ENCODE measurements around the gene RABGAP1L. TPM values are rescaled to one million over a fixed set of nuclear protein-coding genes. Genes with fewer than 3 reads are reported as not detected.

RABGAP1L gene
- total and polyA plus RNA-seq, 7 experiments from 2014 or later: 38.4 to 97.4 (median 55.1) TPM

DNA sequence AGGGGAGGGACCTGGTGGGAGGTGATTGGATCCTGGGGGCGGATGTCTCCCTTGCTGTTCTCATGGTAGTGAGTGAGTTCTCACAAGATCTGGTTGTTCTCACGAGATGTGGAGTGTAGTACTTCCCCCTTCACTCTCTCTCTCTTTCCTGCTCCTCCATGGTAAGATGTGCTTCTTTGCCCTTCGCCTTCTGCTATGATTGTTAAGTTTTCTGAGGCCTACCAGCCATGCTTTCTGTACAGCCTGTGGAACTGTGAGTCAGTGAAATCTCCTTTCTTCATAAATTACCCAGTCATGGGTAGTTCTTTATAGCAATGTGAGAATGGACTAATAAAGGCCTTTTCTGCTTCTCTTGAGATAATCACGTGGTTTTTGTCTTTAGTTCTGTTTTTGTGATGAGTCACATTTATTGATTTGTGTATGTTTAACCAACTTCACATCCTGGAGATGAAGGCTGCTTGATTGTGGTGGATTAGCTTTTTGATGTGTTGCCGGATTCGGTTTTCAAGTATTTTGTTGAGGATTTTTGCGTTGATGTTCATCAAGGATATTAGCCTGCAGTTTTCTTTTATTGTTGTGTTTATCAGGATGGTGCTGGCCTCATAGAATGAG is 45.5 kb downstream of the RABGAP1L start:
- DNase-seq (no peak), ATAC-seq (peak; percentile 46)
- H3K27ac Mint-ChIP-seq: peak overlapping the region in 3 of 9 donors; percentile 4 to 51 (median 12)
- CTCF ChIA-PET: interaction anchor here (0.6 to 1.7 kb wide), 2 partner anchors 13 to 288 kb away, joined by 3 to 5 read pairs; no protein-coding TSS in a partner anchor
- H3K36me3 Mint-ChIP-seq: peaks cover under 1 to 33% (median 5%) of the 10 kb centered on the region in 5 donors
- Histone ChIP-seq H3K4me3 (ENCODE audit: low read length) (no peak overlapping the region), H3K27me3 (ENCODE audit: control insufficient read depth in 2 of 2, insufficient read depth in 2 of 2, low read length in 2 of 2) (no peaks in the 10 kb centered on the region), H3K36me3 (ENCODE audit: control insufficient read depth in 2 of 3, insufficient read depth in 3 of 3, low read length in 3 of 3) (no peaks in the 10 kb centered on the region), H3K4me1 (ENCODE audit: control insufficient read depth in 2 of 2, insufficient read depth in 2 of 2, low read length in 2 of 2) (peaks cover 16 to 21% of the 10 kb centered on the region in 2 donors), H3K9me3 (ENCODE audit: control insufficient read depth in 2 of 3, low read length in 3 of 3) (no peaks in the 10 kb centered on the region), H3K27ac (ENCODE audit: low read depth, low read length) (no peak overlapping the region)
- intact Hi-C loops (cut with micrococcal nuclease): loop anchor here in 1 of 2 donors (5.0 kb wide), 1 partner anchor 353 kb away; no protein-coding TSS in a partner anchor
- peak overlapping the region in 3 of 10 donors; percentile 2 to 13 (median 3) for H3K4me3 Mint-ChIP-seq
- peaks cover 0 to 20% (median 0%) of the 10 kb centered on the region in 11 donors for H3K9me3 Mint-ChIP-seq
- no peaks in the 10 kb centered on the region for H3K27me3 Mint-ChIP-seq
- POLR2A ChIA-PET: no interaction called here
- peaks cover 32 to 65% (median 42%) of the 10 kb centered on the region in 7 donors for H3K4me1 Mint-ChIP-seq

DNA sequence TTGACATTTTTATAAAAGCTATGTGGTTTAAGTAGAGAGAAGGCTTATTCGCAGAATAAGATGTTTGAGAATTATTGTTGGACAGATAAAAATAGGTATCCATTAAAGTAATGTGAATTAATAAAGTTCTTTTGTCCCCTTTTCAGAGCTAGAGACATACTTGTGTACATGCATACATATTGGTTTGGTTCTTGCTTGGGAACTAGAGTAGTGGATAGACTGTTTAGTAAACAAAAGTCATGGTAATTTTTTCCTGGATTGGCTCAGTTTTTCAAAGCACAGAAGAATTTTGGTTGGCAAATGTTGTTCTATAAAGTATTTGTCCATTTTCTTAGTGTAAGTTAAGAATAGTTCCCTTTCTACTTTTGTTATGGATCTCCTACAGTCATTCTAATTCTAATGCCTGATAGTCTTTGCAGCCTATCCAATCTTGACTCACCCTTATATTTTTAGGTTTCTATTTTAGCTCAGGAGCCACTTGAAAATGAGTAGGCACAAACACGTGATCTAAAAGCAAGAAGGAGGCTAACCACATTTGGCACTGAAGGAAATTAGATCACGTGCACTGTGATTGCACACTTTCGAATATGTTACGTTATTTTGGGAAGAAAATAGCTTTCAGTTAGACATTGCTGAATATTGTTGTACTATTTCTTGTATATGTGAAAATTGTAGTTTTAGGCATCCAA is 47.0 kb downstream of the RABGAP1L start:
- Histone ChIP-seq H3K27ac (ENCODE audit: low read depth, low read length) (no peak overlapping the region), H3K27me3 (ENCODE audit: control insufficient read depth in 2 of 2, insufficient read depth in 2 of 2, low read length in 2 of 2) (no peaks in the 10 kb centered on the region), H3K4me3 (ENCODE audit: low read length) (no peak overlapping the region), H3K4me1 (ENCODE audit: control insufficient read depth in 2 of 2, insufficient read depth in 2 of 2, low read length in 2 of 2) (peaks cover 16 to 21% of the 10 kb centered on the region in 2 donors), H3K9me3 (ENCODE audit: control insufficient read depth in 2 of 3, low read length in 3 of 3) (no peaks in the 10 kb centered on the region), H3K36me3 (ENCODE audit: control insufficient read depth in 2 of 3, insufficient read depth in 3 of 3, low read length in 3 of 3) (no peaks in the 10 kb centered on the region)
- Mint-ChIP-seq H3K27ac (no peak overlapping the region), H3K9me3 (peaks cover 0 to 29% (median 4%) of the 10 kb centered on the region in 11 donors), H3K4me3 (peak overlapping the region in 5 of 10 donors; percentile 8 to 39 (median 31)), H3K4me1 (peaks cover 27 to 50% (median 44%) of the 10 kb centered on the region in 7 donors), H3K27me3 (no peaks in the 10 kb centered on the region), H3K36me3 (peaks cover 4 to 41% (median 8%) of the 10 kb centered on the region in 5 donors)
- ChIA-PET POLR2A (interaction anchor here (0.7 kb wide), 1 partner anchor 909 kb away, joined by 3 read pairs; no protein-coding TSS in a partner anchor), CTCF (interaction anchor here (0.9 to 1.3 kb wide), 2 partner anchors 12 to 777 kb away, joined by 3 to 8 read pairs; no protein-coding TSS in a partner anchor)
- intact Hi-C loops (cut with micrococcal nuclease): loop anchor here in 1 of 2 donors (2.0 to 5.0 kb wide), 2 partner anchors 47 to 354 kb away; partner anchors contain the start of gene RABGAP1L
- peak; percentile 52 for ATAC-seq
- DNase-seq: no peak

- Histone ChIP-seq H3K27me3 (ENCODE audit: control insufficient read depth in 2 of 2, insufficient read depth in 2 of 2, low read length in 2 of 2) (no peaks in the 10 kb centered on the region), H3K9me3 (ENCODE audit: control insufficient read depth in 2 of 3, low read length in 3 of 3) (no peaks in the 10 kb centered on the region), H3K27ac (ENCODE audit: low read depth, low read length) (no peak overlapping the region), H3K4me3 (ENCODE audit: low read length) (no peak overlapping the region), H3K36me3 (ENCODE audit: control insufficient read depth in 2 of 3, insufficient read depth in 3 of 3, low read length in 3 of 3) (no peaks in the 10 kb centered on the region), H3K4me1 (ENCODE audit: control insufficient read depth in 2 of 2, insufficient read depth in 2 of 2, low read length in 2 of 2) (peaks cover 11 to 17% of the 10 kb centered on the region in 2 donors)
- ATAC-seq (no peak), DNase-seq (no peak)
- Mint-ChIP-seq H3K4me1 (peaks cover 22 to 39% (median 32%) of the 10 kb centered on the region in 7 donors), H3K27me3 (no peaks in the 10 kb centered on the region), H3K36me3 (peaks cover 4 to 23% (median 8%) of the 10 kb centered on the region in 5 donors), H3K4me3 (no peak overlapping the region), H3K27ac (peak overlapping the region in 1 of 9 donors; percentile 25), H3K9me3 (peaks cover 0 to 23% (median 4%) of the 10 kb centered on the region in 11 donors)
- POLR2A ChIA-PET: interaction anchor here (0.6 kb wide), 1 partner anchor 331 kb away, joined by 3 read pairs; no protein-coding TSS in a partner anchor
- CTCF ChIA-PET: no interaction called here
- intact Hi-C loops (cut with micrococcal nuclease): loop anchor here in 1 of 2 donors (5.0 kb wide), 1 partner anchor 357 kb away; no protein-coding TSS in a partner anchor
These were observed 50.2 kb downstream of the RABGAP1L start for GRCh38 chr1:174209347-174210187.

GRCh38 chr1:174211486-174211885 is 52.2 kb downstream of the RABGAP1L start:
- H3K4me1 ChIP-seq (ENCODE audit: control insufficient read depth in 2 of 2, insufficient read depth in 2 of 2, low read length in 2 of 2): peaks cover under 1 to 2% of the 10 kb centered on the region in 2 donors
- intact Hi-C loops (cut with micrococcal nuclease): no loop called here
- H3K4me3 Mint-ChIP-seq: no peak overlapping the region
- H3K36me3 ChIP-seq (ENCODE audit: control insufficient read depth in 2 of 3, insufficient read depth in 3 of 3, low read length in 3 of 3): no peaks in the 10 kb centered on the region
- no peak overlapping the region for H3K27ac ChIP-seq (ENCODE audit: low read depth, low read length)
- ChIA-PET CTCF (interaction anchor here (0.6 kb wide), 1 partner anchor 267 kb away, joined by 3 read pairs; no protein-coding TSS in a partner anchor), POLR2A (no interaction called here)
- H3K9me3 ChIP-seq (ENCODE audit: control insufficient read depth in 2 of 3, low read length in 3 of 3): no peaks in the 10 kb centered on the region
- peaks cover 0 to 17% (median 4%) of the 10 kb centered on the region in 5 donors for H3K36me3 Mint-ChIP-seq
- peaks cover 0 to 16% (median 4%) of the 10 kb centered on the region in 11 donors for H3K9me3 Mint-ChIP-seq
- no peak overlapping the region for H3K4me3 ChIP-seq (ENCODE audit: low read length)
- H3K27ac Mint-ChIP-seq: no peak overlapping the region
- H3K27me3 Mint-ChIP-seq: no peaks in the 10 kb centered on the region
- no peak for ATAC-seq
- peaks cover 3 to 21% (median 13%) of the 10 kb centered on the region in 7 donors for H3K4me1 Mint-ChIP-seq
- H3K27me3 ChIP-seq (ENCODE audit: control insufficient read depth in 2 of 2, insufficient read depth in 2 of 2, low read length in 2 of 2): no peaks in the 10 kb centered on the region
- no peak for DNase-seq

DNA sequence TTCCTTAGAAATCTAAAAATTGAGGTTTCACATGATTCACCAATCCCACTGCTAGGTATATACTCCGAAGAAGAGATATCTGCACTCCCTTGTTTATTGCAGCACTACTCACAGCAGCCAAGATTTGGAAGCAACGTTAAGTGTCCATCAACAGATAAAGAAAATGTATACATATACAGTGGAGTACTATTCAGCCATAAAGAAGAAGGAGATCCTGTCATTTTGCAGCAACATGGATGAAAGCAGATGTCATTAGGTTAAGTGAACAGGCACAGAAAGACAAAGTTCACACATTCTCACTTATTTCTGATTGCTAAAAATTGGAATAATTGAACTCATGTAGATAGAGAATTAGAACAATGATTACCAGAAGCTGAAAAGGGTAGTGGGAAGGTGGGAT is 56.4 kb downstream of the RABGAP1L start:
- intact Hi-C loops (cut with micrococcal nuclease): loop anchor here (5.0 kb wide), 4 partner anchors 123 to 783 kb away; no protein-coding TSS in a partner anchor
- Histone ChIP-seq H3K9me3 (ENCODE audit: control insufficient read depth in 2 of 3, low read length in 3 of 3) (no peaks in the 10 kb centered on the region), H3K4me3 (ENCODE audit: low read length) (no peak overlapping the region), H3K4me1 (ENCODE audit: control insufficient read depth in 2 of 2, insufficient read depth in 2 of 2, low read length in 2 of 2) (no peaks in the 10 kb centered on the region), H3K27me3 (ENCODE audit: control insufficient read depth in 2 of 2, insufficient read depth in 2 of 2, low read length in 2 of 2) (no peaks in the 10 kb centered on the region), H3K36me3 (ENCODE audit: control insufficient read depth in 2 of 3, insufficient read depth in 3 of 3, low read length in 3 of 3) (no peaks in the 10 kb centered on the region), H3K27ac (ENCODE audit: low read depth, low read length) (no peak overlapping the region)
- H3K27ac Mint-ChIP-seq: peak overlapping the region in 2 of 9 donors; percentile 27 to 28
- POLR2A ChIA-PET: no interaction called here
- H3K9me3 Mint-ChIP-seq: peaks cover 0 to 6% (median 0%) of the 10 kb centered on the region in 11 donors
- H3K36me3 Mint-ChIP-seq: peaks cover 0 to 2% (median under 1%) of the 10 kb centered on the region in 5 donors
- DNase-seq (no peak), ATAC-seq (no peak)
- CTCF ChIA-PET: no interaction called here
- H3K4me1 Mint-ChIP-seq: peaks cover 0 to 12% (median 0%) of the 10 kb centered on the region in 7 donors
- H3K4me3 Mint-ChIP-seq: no peak overlapping the region
- no peaks in the 10 kb centered on the region for H3K27me3 Mint-ChIP-seq

- ChIA-PET POLR2A (no interaction called here), CTCF (interaction anchor here (0.9 to 1.7 kb wide), 8 partner anchors 11 to 797 kb away, joined by 3 to 8 read pairs (median 4); partner anchors contain the start of gene ZBTB37)
- Histone ChIP-seq H3K27me3 (ENCODE audit: control insufficient read depth in 2 of 2, insufficient read depth in 2 of 2, low read length in 2 of 2) (no peaks in the 10 kb centered on the region), H3K9me3 (ENCODE audit: control insufficient read depth in 2 of 3, low read length in 3 of 3) (no peaks in the 10 kb centered on the region), H3K4me3 (ENCODE audit: low read length) (no peak overlapping the region), H3K4me1 (ENCODE audit: control insufficient read depth in 2 of 2, insufficient read depth in 2 of 2, low read length in 2 of 2) (no peaks in the 10 kb centered on the region), H3K27ac (ENCODE audit: low read depth, low read length) (no peak overlapping the region), H3K36me3 (ENCODE audit: control insufficient read depth in 2 of 3, insufficient read depth in 3 of 3, low read length in 3 of 3) (peaks cover 0 to 8% (median 0%) of the 10 kb centered on the region in 3 experiments)
- no peak overlapping the region for H3K27ac Mint-ChIP-seq
- peaks cover 0 to under 1% (median 0%) of the 10 kb centered on the region in 11 donors for H3K9me3 Mint-ChIP-seq
- DNase-seq (no peak), ATAC-seq (no peak)
- peaks cover 0 to 8% (median 0%) of the 10 kb centered on the region in 7 donors for H3K4me1 Mint-ChIP-seq
- peaks cover 7 to 16% (median 16%) of the 10 kb centered on the region in 5 donors for H3K36me3 Mint-ChIP-seq
- H3K27me3 Mint-ChIP-seq: no peaks in the 10 kb centered on the region
- intact Hi-C loops (cut with micrococcal nuclease): loop anchor here (1.0 to 5.0 kb wide), 10 partner anchors 58 to 1472 kb away; partner anchors contain the start of genes CENPL (in 1 of the 2), DARS2 (in 1 of the 2), RABGAP1L (in 1 of the 2) and ZBTB37 (in 1 of the 2)
- no peak overlapping the region for H3K4me3 Mint-ChIP-seq
These were observed 57.9 kb downstream of the RABGAP1L start for GRCh38 chr1:174217248-174217647.

All from naive thymus-derived CD4-positive, alpha-beta T cell (primary cell).